Prostate gland (tissue), 2 donors: ENCODE measurements around the gene MAPK9. TPM values are rescaled to one million over a fixed set of nuclear protein-coding genes. Genes with fewer than 3 reads are reported as not detected.

Experiments used
- DNase-seq: peaks from one replicate; pipeline ENCODE4 v3.0.0-alpha.2; 2019; ENCODE audit warnings: low spot score
- H3K27ac ChIP-seq, 2 donors: fragments of 200-600 bp; sonication (generic); 2 replicates each; pipeline ENCODE4 v1.5.1; 2017 to 2019
- H3K27me3 ChIP-seq: fragments of 200-600 bp; sonication (generic); replicated peaks from 2 replicates; pipeline ENCODE4 v1.5.1; 2019; ENCODE audit not compliant: insufficient read depth
- H3K36me3 ChIP-seq, 2 donors: fragments of 200-600 bp; sonication (generic); 1 replicate in 1 of 2; 2 replicates in 1 of 2; pipeline versions ENCODE4 v1.5.1 to v1.8.1; 2017 to 2019
- H3K4me1 ChIP-seq: fragments of 200-600 bp; sonication (generic); replicated peaks from 2 replicates; pipeline ENCODE4 v1.5.1; 2019
- H3K4me3 ChIP-seq, 2 donors: fragments of 200-600 bp; sonication (generic); 2 replicates each; pipeline ENCODE4 v1.5.1; 2017 to 2019
- H3K9me3 ChIP-seq: fragments of 200-600 bp; sonication (generic); 2 replicates; pipeline ENCODE4 v1.5.1; 2017
- POLR2A ChIP-seq: fragments of 450-650 bp; IDR thresholded peaks from one replicate; pipeline ENCODE4 v1.6.1; 2016; ENCODE audit warnings: antibody characterized with exemption, mild to moderate bottlenecking
- POLR2AphosphoS5 ChIP-seq: sonication (generic); formaldehyde crosslinking; IDR thresholded peaks from one replicate; pipeline ENCODE4 v1.6.1; 2017; ENCODE audit warnings: antibody characterized with exemption
- WGBS: methylation state at CpG from one replicate; pipeline ENCODE4 v1.1.5; 2018; 5-methylcytosine and 5-hydroxymethylcytosine counted together
- intact Hi-C: fragments of 100-400 bp; cut with DNase I; formaldehyde crosslinking; loops from one replicate; pipeline ENCODE4 v1.14.2; 2022
- total RNA-seq, 2 donors: library from RNA; depleted of rRNA; stranded (reverse); fragments of >200 nt; gene quantifications; one replicate each; pipeline ENCODE4 v1.1.0, GENCODE V29; 2016
- TF ChIP-seq, protein P1 (sequence below), 4 experiments: fragments of 200-600 bp in 2 of 4; fragments of 450-650 bp in 2 of 4; sonication (generic) in 2 of 4; IDR thresholded peaks; 1 replicate in 3 of 4; 2 replicates in 1 of 4; pipeline ENCODE4 v1.5.1; 2016 to 2019; ENCODE audit warnings: antibody characterized with exemption in 4 of 4, mild to moderate bottlenecking in 2 of 4, moderate library complexity in 2 of 4

Gene MAPK9
- total RNA-seq, 2 donors from 2014 or later: 28.8 to 38.5 TPM

DNA sequence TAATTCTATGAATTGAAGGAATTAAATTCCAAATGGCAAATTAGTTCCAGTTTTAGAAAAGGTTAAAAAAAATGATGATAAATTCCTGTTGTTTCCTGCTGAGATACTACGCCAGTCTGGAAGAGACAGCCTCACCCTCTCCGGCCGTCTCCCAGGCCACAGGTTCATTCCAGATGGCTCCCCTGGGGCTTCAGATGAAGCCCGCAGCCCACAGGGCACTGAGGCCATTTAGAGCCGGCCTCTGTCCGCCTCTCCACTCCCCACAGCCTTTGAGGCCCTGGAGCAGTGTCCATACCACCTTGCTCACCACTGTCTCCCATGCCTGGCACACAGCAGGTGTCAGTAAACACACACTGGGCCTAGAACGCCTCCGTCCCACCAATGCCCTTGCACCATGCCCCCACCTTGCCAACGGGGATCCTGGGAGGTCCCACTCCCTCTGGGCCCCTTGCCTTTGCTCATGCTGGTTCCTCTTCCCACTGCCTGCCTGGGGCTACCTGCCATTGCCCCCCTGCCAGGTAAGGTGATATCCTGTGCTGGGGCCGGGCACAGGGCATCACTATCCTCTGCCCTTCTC, 35.2 kb upstream of the MAPK9 start:
- WGBS: 84% methylated on average over 10 of the region's 10 CpGs
- H3K4me3 ChIP-seq: no peak overlapping the region
- no peaks in the 10 kb centered on the region for H3K9me3 ChIP-seq
- intact Hi-C loops: no loop called here
- H3K27ac ChIP-seq: no peak overlapping the region
- TF ChIP-seq POLR2A: no peak
- no peak for TF ChIP-seq POLR2AphosphoS5
- TF ChIP-seq, protein P1, sequence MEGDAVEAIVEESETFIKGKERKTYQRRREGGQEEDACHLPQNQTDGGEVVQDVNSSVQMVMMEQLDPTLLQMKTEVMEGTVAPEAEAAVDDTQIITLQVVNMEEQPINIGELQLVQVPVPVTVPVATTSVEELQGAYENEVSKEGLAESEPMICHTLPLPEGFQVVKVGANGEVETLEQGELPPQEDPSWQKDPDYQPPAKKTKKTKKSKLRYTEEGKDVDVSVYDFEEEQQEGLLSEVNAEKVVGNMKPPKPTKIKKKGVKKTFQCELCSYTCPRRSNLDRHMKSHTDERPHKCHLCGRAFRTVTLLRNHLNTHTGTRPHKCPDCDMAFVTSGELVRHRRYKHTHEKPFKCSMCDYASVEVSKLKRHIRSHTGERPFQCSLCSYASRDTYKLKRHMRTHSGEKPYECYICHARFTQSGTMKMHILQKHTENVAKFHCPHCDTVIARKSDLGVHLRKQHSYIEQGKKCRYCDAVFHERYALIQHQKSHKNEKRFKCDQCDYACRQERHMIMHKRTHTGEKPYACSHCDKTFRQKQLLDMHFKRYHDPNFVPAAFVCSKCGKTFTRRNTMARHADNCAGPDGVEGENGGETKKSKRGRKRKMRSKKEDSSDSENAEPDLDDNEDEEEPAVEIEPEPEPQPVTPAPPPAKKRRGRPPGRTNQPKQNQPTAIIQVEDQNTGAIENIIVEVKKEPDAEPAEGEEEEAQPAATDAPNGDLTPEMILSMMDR (IDR thresholded peaks at IDR 0.05): no peak
- H3K27me3 ChIP-seq: no peaks in the 10 kb centered on the region
- H3K36me3 ChIP-seq: no peaks in the 10 kb centered on the region
- no peak for DNase-seq
- no peaks in the 10 kb centered on the region for H3K4me1 ChIP-seq

DNA sequence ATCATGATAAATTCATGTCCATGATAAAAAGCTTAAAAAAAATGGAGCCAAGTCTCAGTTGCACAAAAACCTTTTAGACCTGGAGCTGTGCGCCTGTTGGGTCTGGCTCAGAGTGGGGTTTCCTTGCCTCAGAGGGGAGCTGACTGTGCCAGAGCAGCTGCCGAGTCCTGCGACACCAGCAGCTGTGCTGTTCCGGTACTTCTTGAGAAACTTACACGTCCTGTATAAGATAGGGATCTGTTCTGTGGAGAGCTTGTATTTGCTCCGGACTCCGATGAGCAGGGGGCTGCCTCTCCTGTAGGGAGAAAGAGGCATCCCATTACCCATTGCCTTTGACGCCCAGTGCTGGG, 32.7 kb upstream of the MAPK9 start:
- Histone ChIP-seq H3K27me3 (no peaks in the 10 kb centered on the region), H3K9me3 (no peaks in the 10 kb centered on the region), H3K4me1 (no peaks in the 10 kb centered on the region), H3K4me3 (no peak overlapping the region), H3K36me3 (no peaks in the 10 kb centered on the region), H3K27ac (no peak overlapping the region)
- TF ChIP-seq, protein P1 (IDR thresholded peaks at IDR 0.05): no peak
- no peak for TF ChIP-seq POLR2A
- no peak for TF ChIP-seq POLR2AphosphoS5
- no peak for DNase-seq
- 29% methylated on average over 8 of the region's 8 CpGs for WGBS
- intact Hi-C loops: no loop called here

DNA sequence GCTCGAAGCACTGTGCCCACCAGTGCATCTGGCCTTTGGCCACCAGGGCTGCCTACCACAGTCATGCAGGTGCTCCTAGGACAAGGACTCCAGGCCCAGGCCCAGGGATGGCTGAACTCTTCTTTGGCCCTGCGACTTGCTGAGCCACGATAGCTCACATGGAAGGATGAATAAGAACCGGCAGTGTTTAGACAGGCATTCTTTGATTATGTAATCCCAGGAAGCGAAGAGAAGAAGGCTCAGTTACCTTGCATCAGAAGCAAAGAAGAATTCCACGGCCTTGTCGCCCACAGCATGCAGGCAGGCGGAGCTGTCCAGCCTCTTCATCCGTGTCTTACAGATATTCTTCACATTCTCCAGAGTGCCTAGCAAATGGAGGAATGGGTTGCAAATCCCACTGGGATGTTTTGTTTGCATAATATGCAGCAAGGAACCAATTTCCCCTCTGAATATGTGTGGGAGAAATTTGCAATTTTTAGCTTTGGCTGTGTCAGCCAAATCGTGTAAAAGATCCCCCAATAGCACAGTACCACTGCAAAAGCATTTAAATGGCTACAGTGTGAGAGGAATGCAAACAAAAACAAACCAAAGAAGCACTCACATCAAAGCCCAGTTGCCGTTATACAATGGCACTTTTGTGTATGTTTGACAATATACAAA, 32.2 kb upstream of the MAPK9 start:
- no peak overlapping the region for H3K4me3 ChIP-seq
- H3K27me3 ChIP-seq: no peaks in the 10 kb centered on the region
- no peak for DNase-seq
- no peak overlapping the region for H3K27ac ChIP-seq
- 37% methylated on average over 11 of the region's 11 CpGs for WGBS
- intact Hi-C loops: no loop called here
- no peaks in the 10 kb centered on the region for H3K4me1 ChIP-seq
- TF ChIP-seq POLR2A (no peak), POLR2AphosphoS5 (no peak)
- TF ChIP-seq, protein P1 (IDR thresholded peaks at IDR 0.05): no peak
- no peaks in the 10 kb centered on the region for H3K36me3 ChIP-seq
- no peaks in the 10 kb centered on the region for H3K9me3 ChIP-seq

DNA sequence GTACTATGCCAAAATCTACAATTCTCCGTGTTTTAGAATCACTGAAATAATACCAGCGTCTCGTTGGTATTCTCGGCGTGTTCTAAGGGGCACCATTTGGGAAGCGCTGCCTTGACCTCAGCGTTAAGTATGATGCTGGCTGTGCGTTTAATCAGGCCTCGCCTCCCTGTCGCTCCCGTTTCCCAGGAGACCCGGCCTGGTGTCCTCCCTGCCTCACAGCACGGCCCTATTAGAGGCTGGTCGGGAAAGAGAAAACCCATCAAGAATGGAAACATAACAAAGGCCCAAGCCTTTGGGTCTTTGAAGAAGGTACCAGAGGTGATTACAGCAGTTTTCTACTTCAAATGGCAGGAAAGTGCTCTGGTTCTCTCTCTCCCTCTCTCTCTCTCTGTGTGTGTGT, 31.3 kb upstream of the MAPK9 start:
- no peak for DNase-seq
- intact Hi-C loops: no loop called here
- Histone ChIP-seq H3K27me3 (no peaks in the 10 kb centered on the region), H3K27ac (no peak overlapping the region), H3K4me1 (no peaks in the 10 kb centered on the region), H3K9me3 (no peaks in the 10 kb centered on the region), H3K36me3 (no peaks in the 10 kb centered on the region), H3K4me3 (no peak overlapping the region)
- WGBS: 89% methylated on average over 14 of the region's 14 CpGs
- TF ChIP-seq POLR2AphosphoS5 (no peak), POLR2A (no peak)
- TF ChIP-seq, protein P1 (IDR thresholded peaks at IDR 0.05): no peak

DNA sequence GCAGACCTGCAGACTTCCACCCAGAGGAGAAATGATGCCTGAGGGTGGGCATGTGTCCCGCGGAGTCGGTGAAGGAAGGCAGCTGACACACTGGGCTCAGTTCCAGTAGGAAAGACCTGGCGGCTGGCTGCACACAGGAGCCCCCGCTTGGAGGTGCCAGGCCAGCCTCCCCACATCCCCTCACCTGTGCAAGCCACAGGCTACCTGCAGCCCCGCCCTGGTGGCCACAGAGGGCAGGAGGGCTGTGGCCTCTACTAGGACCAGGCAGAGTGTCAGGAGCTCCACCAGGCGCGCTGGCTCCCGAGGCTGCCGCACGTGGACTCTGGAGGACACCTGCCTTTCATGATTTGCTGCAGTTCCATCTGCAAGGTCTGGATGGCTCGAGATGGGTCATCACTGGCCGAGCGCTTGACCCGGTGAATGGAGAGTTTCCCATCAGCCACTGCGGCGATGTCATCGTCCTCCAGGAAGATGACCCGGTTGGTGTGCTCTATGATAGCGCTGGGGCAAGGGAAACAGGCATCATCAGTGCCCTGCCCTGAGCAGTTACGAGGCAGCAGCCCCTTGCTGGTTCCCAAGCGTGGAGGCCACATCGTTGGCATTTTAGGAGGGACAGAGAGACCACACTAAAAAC, 26.7 kb upstream of the MAPK9 start:
- TF ChIP-seq POLR2A: no peak
- TF ChIP-seq, protein P1 (IDR thresholded peaks at IDR 0.05): no peak
- TF ChIP-seq POLR2AphosphoS5: no peak
- intact Hi-C loops: no loop called here
- H3K27ac ChIP-seq: no peak overlapping the region
- 89% methylated on average over 22 of the region's 23 CpGs for WGBS
- no peaks in the 10 kb centered on the region for H3K4me1 ChIP-seq
- no peaks in the 10 kb centered on the region for H3K36me3 ChIP-seq
- no peaks in the 10 kb centered on the region for H3K9me3 ChIP-seq
- no peaks in the 10 kb centered on the region for H3K27me3 ChIP-seq
- no peak overlapping the region for H3K4me3 ChIP-seq
- no peak for DNase-seq
